ENCODE measurements around the gene LGALS3.

Gene LGALS3

DNA sequence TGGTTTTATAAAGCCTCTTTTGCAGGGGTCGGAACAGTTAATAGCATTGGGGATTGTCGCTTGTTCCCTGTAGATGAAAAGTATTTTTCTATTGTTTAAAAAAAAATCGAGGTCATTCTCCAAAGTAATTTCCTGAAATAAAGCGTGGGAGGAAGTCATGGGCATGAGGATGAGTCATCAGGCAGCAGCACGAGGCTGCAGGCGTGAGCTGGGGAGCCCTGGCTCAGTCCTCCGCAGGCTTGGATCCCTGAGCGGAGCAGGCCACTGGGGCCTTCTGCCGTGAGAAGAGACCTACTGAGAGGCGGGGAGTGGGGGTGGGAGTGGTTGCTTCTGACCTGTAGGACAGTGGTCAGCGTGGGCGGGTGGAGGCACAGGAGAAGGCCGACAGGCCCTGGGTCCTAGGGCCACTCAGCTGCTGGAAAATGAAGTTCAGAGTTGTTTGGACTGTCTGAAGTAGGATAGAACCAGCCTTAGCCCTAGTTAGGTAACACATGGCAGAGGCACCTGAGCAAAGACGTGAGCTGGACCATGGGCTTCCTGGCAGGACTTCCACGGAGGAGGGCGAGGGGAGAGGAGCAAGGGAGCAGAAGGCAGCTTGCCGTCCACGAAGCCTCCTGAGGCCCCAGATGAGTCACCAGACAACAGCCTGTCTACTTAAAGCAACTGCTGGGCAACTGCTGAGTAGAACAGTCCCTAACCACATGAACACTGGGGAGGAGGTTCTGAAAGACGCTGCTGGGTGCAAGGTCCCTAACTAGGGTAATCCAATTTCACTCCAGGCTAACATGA lies 21.1 kb upstream of the LGALS3 start:
- TF ChIP-seq, protein P1, sequence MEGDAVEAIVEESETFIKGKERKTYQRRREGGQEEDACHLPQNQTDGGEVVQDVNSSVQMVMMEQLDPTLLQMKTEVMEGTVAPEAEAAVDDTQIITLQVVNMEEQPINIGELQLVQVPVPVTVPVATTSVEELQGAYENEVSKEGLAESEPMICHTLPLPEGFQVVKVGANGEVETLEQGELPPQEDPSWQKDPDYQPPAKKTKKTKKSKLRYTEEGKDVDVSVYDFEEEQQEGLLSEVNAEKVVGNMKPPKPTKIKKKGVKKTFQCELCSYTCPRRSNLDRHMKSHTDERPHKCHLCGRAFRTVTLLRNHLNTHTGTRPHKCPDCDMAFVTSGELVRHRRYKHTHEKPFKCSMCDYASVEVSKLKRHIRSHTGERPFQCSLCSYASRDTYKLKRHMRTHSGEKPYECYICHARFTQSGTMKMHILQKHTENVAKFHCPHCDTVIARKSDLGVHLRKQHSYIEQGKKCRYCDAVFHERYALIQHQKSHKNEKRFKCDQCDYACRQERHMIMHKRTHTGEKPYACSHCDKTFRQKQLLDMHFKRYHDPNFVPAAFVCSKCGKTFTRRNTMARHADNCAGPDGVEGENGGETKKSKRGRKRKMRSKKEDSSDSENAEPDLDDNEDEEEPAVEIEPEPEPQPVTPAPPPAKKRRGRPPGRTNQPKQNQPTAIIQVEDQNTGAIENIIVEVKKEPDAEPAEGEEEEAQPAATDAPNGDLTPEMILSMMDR (IDR thresholded peaks at IDR 0.05; ENCODE audit: insufficient read depth, low read length, poor library complexity, severe bottlenecking): no peak
- H3K36me3 ChIP-seq (ENCODE audit: control insufficient read depth, insufficient read depth, low read length): no peaks in the 10 kb centered on the region
- no peaks in the 10 kb centered on the region for H3K27me3 ChIP-seq (replicated peaks; ENCODE audit: control insufficient read depth, insufficient read depth, low read length)
- no peak for DNase-seq (ENCODE audit: extremely low read depth, insufficient read length)
- H3K4me3 ChIP-seq (replicated peaks; ENCODE audit: low read depth, low read length): no peak overlapping the region

DNA sequence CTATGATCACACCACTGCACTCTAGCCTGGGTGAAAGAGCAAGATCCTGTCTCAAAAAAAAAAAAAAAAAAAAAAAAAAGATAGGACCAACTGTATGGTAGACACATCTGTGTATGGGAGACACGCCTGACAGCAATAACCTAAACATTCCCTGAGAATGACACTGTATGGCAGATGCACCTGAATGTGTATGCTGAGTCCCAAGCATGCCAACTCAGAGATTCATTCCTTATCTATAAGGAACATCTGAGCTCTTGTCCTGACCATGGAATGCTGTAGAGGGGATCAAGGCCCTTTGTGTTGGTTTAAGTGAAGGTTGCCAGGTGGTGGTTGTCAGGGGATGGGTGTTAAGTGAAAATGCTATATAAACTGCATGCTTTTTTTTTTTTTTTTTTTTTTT lies 19.2 kb upstream of the LGALS3 start:
- H3K36me3 ChIP-seq (ENCODE audit: control insufficient read depth, insufficient read depth, low read length): no peaks in the 10 kb centered on the region
- H3K27me3 ChIP-seq (replicated peaks; ENCODE audit: control insufficient read depth, insufficient read depth, low read length): no peaks in the 10 kb centered on the region
- no peak for DNase-seq (ENCODE audit: extremely low read depth, insufficient read length)
- TF ChIP-seq, protein P1 (IDR thresholded peaks at IDR 0.05; ENCODE audit: insufficient read depth, low read length, poor library complexity, severe bottlenecking): no peak
- H3K4me3 ChIP-seq (replicated peaks; ENCODE audit: low read depth, low read length): no peak overlapping the region

DNA sequence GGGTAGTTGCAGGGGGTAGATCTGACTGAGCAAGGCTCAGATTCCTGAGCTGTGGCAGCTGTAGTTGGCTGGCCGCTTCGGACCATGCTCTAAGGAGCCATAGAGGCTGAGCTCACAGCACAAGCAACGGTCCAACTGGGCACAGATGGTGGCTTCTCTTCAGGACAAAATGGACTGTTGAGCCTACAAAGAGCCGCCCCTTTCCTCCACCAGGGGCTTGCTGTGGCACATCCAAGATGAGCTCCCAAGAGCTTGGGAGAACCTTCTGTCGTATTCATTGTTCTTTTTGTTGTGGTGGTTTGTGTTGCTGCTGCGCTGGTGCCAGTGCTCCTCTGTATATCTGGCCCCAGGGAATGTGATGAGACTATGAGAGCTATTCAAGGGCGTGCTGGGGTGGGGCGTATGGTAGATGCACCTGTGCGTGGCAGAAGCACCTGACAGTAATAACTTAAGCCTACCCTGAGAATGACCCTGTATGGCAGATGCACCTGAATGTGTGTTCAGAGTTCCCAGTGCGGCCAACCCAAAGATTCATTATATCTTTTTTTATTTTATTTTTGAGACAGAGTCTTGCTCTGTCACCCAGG lies 17.8 kb upstream of the LGALS3 start:
- no peaks in the 10 kb centered on the region for H3K27me3 ChIP-seq (replicated peaks; ENCODE audit: control insufficient read depth, insufficient read depth, low read length)
- DNase-seq (ENCODE audit: extremely low read depth, insufficient read length): no peak
- H3K36me3 ChIP-seq (ENCODE audit: control insufficient read depth, insufficient read depth, low read length): no peaks in the 10 kb centered on the region
- H3K4me3 ChIP-seq (replicated peaks; ENCODE audit: low read depth, low read length): no peak overlapping the region
- TF ChIP-seq, protein P1 (IDR thresholded peaks at IDR 0.05; ENCODE audit: insufficient read depth, low read length, poor library complexity, severe bottlenecking): no peak

DNA sequence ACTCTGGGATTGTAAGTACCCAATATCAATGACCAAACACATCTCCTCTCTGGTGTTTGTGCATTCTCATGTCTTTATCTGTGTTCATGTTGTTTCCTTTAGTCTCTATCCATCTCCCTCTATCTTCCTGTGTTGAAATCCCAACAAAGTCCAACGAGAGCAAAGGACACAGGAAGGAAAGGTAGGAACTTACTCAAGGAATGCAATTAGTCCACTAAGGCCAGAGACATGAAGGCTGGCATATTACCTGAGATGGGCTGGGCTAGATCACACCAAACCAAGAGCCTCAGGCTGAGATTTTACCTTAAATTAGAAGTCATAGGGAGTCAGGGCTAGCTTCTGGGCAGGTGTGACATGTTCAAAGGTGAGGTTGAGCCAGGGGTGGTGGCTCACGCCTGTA lies 14.3 kb upstream of the LGALS3 start:
- DNase-seq (ENCODE audit: extremely low read depth, insufficient read length): no peak
- Histone ChIP-seq H3K27me3 (replicated peaks; ENCODE audit: control insufficient read depth, insufficient read depth, low read length) (no peaks in the 10 kb centered on the region), H3K4me3 (replicated peaks; ENCODE audit: low read depth, low read length) (no peak overlapping the region), H3K36me3 (ENCODE audit: control insufficient read depth, insufficient read depth, low read length) (no peaks in the 10 kb centered on the region)
- TF ChIP-seq, protein P1 (IDR thresholded peaks at IDR 0.05; ENCODE audit: insufficient read depth, low read length, poor library complexity, severe bottlenecking): no peak

DNA sequence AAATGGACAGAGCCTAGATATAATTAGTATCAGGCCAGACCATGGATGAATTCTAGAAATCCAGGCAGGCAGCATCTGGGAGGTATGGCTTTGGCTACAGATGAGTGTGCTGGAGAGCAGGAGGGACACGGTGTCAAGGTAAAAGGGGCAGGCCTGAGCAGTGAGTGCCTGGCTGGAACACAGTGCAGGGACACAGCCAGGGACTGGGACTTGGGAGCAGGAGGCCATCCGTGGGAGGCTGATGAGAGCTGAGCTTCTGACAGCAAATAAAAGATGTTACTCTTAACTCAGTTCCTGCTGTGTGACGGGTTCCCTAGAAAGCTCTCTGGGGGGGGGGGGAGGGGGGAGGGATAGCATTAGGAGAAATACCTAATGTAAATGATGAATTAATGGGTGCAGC lies 13.6 kb upstream of the LGALS3 start:
- Histone ChIP-seq H3K4me3 (replicated peaks; ENCODE audit: low read depth, low read length) (no peak overlapping the region), H3K36me3 (ENCODE audit: control insufficient read depth, insufficient read depth, low read length) (no peaks in the 10 kb centered on the region), H3K27me3 (replicated peaks; ENCODE audit: control insufficient read depth, insufficient read depth, low read length) (no peaks in the 10 kb centered on the region)
- no peak for DNase-seq (ENCODE audit: extremely low read depth, insufficient read length)
- TF ChIP-seq, protein P1 (IDR thresholded peaks at IDR 0.05; ENCODE audit: insufficient read depth, low read length, poor library complexity, severe bottlenecking): no peak
